HG02973 (cell line): Measurements from ENCODE around the gene PLCL1.

ENCODE experiments used
- ATAC-seq: cut with Tn5 transposase; IDR thresholded peaks from one replicate; pipeline ENCODE4 v1.9.1; 2021; ENCODE audit warnings: moderate library complexity; ENCODE audit not compliant: unreplicated experiment

The PLCL1 gene

DNA sequence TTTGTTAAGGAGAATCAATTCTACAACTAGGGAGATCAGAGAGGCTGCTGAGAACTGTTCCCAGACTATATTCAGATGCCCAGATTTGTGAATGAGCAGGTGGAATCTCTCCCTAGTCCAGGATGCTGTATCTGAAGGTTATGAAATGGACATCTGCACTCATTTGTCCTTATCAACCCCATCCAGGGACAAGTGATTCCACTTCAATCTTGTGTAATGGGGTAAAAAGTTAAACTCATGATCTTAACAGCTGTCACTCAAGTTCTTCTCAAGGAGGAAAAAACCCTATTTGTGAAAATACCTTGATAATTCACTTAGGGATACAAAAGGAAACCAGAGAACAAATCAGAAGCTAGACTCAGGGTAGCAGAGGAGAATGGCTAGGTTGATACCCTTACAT is 144.8 kb downstream of the PLCL1 start:
- ATAC-seq: no peak

DNA sequence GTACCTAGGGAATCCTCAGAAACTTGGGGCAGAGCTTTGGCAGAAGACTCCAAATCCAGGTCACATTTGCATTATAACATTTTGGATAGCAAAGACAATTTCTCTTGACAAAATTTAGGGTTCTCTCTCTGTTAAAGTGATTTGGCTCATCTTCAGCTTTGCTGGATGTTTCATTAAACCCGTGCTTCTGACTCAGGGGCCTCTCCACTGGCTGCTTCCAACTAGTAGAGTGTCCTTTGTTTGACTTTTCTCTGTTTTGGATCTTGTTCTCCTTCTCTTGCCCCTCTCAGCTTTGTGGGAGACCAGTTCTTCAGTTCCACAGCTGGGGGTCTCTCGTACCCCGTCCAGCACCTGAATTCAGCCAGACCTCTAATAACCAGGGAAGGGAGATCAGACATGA is 145.6 kb downstream of the PLCL1 start:
- ATAC-seq: no peak

GRCh38 chr2:197950724-197951123 is 146.3 kb downstream of the PLCL1 start:
- ATAC-seq: no peak

GRCh38 chr2:197952540-197953202 is 148.3 kb downstream of the PLCL1 start:
- ATAC-seq: no peak

DNA sequence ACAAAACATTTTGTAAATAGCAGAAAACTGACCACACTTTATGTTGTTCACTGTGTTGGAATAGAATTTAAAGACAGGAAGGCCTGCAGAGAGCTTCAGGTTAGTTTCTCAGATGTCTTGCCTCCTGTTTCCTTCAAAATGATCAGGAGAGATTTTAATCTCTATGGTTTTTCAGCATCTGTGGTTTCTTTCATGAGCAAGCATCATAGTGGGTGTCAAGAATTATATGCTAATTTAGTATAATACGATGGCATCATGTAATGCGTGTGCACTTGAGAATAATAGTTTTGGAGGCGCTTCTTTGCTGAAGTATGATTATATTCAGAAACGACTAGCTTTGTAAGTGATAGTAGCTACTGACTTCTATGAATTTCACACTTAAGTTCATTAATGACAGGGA is 149.9 kb downstream of the PLCL1 start:
- no peak for ATAC-seq

DNA sequence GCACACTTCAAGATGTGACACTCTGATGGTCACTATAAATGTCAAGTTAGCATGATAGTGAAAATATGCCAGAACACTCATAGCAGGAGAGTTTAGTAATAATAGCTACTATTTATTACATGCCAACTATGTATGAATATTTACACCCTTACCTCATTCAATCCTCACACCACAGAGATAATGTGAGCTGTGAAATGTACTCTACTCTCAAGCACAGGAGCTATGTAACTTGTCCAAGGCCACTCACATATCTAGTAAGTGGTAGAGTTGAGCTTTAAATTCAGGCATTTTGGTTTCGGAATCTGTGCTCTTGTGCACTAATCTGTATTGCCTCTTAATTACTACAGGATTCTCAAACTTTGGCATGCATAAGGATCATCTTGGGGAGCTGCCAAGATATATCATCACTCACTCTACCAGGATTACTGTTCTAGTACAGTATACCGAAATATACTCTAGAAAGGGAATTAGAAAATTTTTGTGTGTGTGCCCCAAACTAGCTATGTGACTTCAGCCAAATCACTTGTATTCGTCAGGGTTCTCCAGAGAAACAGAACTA is 154.3 kb downstream of the PLCL1 start:
- ATAC-seq: no peak

GRCh38 chr2:197959383-197959782 is 155.0 kb downstream of the PLCL1 start:
- no peak for ATAC-seq

- ATAC-seq: no peak
These were observed 156.4 kb downstream of the PLCL1 start for GRCh38 chr2:197960786-197961185.

DNA sequence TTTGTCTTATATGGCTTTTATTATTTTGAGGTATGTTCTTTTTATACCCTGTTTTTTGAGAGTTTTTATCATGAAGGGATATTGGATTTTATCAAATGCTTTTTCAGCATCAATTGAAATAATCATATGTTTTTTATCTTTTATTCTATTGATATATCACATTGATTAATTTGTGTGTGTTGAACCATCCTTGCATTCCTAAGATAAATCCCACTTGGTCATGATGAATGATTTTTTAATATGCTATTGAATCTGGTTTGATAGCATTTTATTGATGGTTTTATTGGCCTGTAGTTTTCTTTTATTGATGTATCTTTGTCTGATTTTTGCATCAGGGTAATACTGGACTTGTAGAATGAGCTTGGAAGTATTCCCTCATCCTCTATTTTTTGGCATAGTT is 160.3 kb downstream of the PLCL1 start:
- ATAC-seq: no peak

DNA sequence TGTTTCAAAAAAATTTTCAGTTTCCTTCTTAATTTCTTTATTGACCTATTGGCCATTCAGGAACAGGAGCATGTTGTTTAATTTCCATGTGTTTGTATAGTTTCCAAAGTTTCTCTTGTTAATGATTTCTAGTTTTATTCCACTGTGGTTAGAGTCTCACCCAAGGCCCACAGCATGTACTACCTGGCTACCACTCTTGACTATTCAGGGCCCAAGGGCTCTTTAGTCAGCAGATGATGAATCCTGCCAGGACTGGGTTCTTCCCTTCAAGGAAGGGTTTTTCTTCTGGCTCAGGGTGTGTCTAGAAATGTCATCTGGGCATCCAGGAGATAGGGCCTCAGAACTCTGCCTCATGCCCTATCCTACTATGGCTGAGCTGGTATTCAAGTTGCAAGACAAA is 161.4 kb downstream of the PLCL1 start:
- no peak for ATAC-seq

DNA sequence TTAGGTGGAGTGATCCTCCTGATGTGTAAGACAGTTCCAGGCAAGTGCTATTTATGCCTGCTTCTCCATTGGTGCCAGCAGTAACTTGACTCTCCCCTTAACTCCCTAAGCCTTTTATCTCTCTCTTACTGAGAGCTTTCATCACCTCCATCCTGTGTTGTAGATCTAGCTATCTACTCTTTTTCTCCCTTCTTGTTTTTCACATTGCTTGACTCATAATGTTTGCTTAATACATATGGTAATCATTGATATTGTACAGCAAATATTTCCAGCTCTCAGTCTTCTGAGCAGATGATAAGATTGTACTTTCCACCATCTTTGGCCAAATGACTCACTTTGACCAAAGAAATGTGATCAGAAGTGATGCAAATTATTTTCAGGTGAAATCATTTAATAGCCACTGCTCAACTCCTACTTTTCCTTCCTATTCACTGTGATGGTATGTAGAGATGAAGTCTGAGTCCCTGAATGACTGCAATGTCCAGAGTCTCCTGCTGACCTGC is 165.0 kb downstream of the PLCL1 start:
- ATAC-seq: no peak

DNA sequence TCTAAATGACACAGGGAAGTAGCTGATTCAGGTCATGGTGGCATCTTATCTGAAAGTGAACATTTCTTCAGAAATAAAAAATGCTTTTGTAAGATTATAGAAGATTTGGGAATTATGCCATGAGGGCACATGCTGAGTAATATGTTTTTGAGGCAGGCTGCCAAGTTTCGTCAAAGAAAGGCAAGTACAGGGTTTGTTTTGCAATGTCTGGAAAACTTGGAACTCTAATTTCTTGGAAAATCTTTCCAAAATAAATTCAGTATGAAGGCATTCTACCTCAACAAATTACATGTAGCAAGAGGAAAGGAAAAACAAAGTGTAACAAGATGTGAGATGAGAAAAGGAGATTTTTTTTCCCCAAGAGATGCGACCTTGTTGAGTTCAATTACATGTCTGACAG is 167.7 kb downstream of the PLCL1 start:
- no peak for ATAC-seq

DNA sequence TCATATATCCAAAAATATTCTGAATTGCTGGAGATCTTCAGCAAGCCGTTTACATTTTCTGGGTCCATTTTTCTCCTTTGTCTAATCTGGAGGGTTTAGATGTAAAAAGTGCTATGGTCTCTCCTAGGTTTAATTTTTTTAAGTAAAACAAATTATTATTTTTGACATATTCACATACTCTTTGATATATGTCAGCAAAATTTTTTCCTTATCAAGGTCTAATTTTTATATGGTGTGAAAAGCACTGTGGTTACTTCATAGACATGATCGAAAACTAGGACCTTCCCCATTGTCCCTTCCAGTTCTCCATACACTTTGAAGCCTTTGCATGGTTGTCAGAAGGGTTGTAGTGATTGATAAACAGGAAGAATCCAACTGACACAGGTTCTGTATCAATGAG is 168.2 kb downstream of the PLCL1 start:
- no peak for ATAC-seq

- ATAC-seq: no peak
These were observed 169.4 kb downstream of the PLCL1 start for GRCh38 chr2:197973772-197974171.

DNA sequence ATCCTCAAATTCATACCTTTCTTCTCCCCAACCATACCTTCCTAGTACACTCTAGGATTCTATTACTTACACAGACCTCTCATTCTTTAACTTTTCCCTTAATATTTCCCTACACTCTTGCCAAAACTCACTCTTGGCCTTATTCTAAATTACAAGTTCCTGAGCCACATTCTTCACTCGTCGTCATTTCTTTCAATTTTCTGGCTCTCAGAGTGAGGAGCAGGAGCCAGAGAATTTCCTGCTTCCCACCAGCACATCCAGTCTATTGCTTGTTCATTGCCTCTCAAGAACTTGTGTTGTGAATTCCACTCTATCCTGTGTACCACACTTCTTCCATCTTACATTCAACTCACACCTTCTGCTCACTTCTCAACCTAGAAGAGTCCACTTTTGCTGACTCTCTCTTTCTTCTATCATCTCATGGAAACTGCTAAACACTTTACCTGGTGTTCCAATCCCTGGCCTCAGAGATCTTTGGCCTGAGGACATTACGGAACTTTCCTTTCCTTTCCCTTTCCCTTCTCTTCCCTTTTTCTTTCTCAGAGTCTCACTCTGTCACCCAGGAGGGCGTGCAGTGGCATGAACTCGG is 171.6 kb downstream of the PLCL1 start:
- ATAC-seq: no peak

- no peak for ATAC-seq
These were observed 174.6 kb downstream of the PLCL1 start for GRCh38 chr2:197978971-197979370.

GRCh38 chr2:197982565-197982964 is 178.2 kb downstream of the PLCL1 start:
- ATAC-seq: no peak

GRCh38 chr2:197985029-197985638 is 180.7 kb downstream of the PLCL1 start:
- no peak for ATAC-seq

- no peak for ATAC-seq
These were observed 182.6 kb downstream of the PLCL1 start for GRCh38 chr2:197986977-197987376.

- ATAC-seq: no peak
These were observed 186.0 kb downstream of the PLCL1 start for GRCh38 chr2:197990356-197990755.

GRCh38 chr2:197992482-197993133 is 188.2 kb downstream of the PLCL1 start:
- peak; percentile 89 for ATAC-seq

GRCh38 chr2:197993363-197993762 is 189.0 kb downstream of the PLCL1 start:
- no peak for ATAC-seq
